Measurements from ENCODE around the gene PRTN3. TPM values are rescaled to one million over a fixed set of nuclear protein-coding genes. Genes with fewer than 3 reads are reported as not detected.

Gene PRTN3
- polyA plus RNA-seq, 1 experiment, result not detected

DNA sequence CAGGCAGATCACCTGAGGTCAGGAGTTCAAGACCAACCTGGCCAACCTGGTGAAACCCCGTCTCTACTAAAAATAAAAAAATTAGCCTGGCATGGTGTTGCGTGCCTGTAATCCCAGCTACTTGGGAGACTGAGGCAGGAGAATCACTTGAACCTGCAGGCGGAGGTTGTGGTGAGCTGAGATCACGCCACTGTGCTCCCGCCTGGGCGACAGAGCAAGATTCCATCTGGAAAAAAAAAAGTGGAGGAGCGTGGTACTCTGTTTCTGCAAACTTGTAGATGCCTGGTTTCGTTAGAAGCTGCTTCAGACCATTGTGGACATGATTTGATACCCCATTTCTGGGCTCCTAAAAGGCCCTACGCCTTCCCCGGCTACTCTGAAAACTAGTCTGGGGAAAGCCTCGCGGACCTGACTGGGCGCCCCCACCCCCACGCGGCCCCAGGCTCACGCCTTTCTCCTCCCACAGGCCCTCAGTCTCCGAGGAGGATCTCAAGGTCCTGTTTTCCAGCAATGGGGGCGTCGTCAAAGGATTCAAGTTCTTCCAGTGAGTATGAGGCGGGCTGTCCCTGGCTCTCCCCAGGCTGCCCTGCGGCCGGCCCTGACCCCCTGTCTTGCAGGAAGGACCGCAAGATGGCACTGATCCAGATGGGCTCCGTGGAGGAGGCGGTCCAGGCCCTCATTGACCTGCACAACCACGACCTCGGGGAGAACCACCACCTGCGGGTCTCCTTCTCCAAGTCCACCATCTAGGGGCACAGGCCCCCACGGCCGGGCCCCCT is 30.5 kb upstream of the PRTN3 start:
- no peaks in the 10 kb centered on the region for H3K27me3 ChIP-seq (ENCODE audit: control insufficient read depth, insufficient read depth, low read length)
- no peak overlapping the region for H3K27ac ChIP-seq (ENCODE audit: low read depth, low read length)
- POLR2A ChIA-PET, result no interaction called here
- CTCF ChIA-PET, result no interaction called here
- H3K9me3 ChIP-seq (ENCODE audit: control insufficient read depth, insufficient read depth, low read length), result peaks cover 28% of the 10 kb centered on the region; the same call in 1 of the 2 replicates
- H3K4me3 ChIP-seq (ENCODE audit: low read depth, low read length), result no peak overlapping the region
- DNase-seq (ENCODE audit: low read depth, low spot score), result no peak
- no peak for TF ChIP-seq CTCF (IDR thresholded peaks at IDR 0.05; ENCODE audit: low read depth, low read length)

GRCh38 chr19:810883-811489 is 29.8 kb upstream of the PRTN3 start:
- no peak overlapping the region for H3K27ac ChIP-seq (ENCODE audit: low read depth, low read length)
- ChIA-PET CTCF (no interaction called here), POLR2A (no interaction called here)
- DNase-seq (ENCODE audit: low read depth, low spot score), result no peak
- H3K9me3 ChIP-seq (ENCODE audit: control insufficient read depth, insufficient read depth, low read length), result peaks cover 34% of the 10 kb centered on the region; the same call in 1 of the 2 replicates
- TF ChIP-seq CTCF (IDR thresholded peaks at IDR 0.05; ENCODE audit: low read depth, low read length), result no peak
- no peak overlapping the region for H3K4me3 ChIP-seq (ENCODE audit: low read depth, low read length)
- H3K27me3 ChIP-seq (ENCODE audit: control insufficient read depth, insufficient read depth, low read length), result no peaks in the 10 kb centered on the region

DNA sequence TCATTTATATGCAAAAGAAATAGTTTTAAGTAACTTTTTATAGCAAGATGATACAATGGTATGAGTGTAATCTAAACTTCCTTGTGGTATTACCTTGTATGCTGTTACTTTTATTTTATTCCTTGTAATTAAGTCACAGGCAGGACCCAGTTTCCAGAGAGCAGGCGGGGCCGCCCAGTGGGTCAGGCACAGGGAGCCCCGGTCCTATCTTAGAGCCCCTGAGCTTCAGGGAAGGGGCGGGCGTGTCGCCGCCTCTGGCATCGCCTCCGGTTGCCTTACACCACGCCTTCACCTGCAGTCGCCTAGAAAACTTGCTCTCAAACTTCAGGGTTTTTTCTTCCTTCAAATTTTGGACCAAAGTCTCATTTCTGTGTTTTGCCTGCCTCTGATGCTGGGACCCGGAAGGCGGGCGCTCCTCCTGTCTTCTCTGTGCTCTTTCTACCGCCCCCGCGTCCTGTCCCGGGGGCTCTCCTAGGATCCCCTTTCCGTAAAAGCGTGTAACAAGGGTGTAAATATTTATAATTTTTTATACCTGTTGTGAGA is 29.2 kb upstream of the PRTN3 start:
- CTCF ChIA-PET, result no interaction called here
- POLR2A ChIA-PET, result no interaction called here
- DNase-seq (ENCODE audit: low read depth, low spot score), result no peak
- Histone ChIP-seq H3K9me3 (ENCODE audit: control insufficient read depth, insufficient read depth, low read length) (peaks cover 34% of the 10 kb centered on the region; the same call in 1 of the 2 replicates), H3K27me3 (ENCODE audit: control insufficient read depth, insufficient read depth, low read length) (no peaks in the 10 kb centered on the region), H3K4me3 (ENCODE audit: low read depth, low read length) (no peak overlapping the region), H3K27ac (ENCODE audit: low read depth, low read length) (no peak overlapping the region)
- TF ChIP-seq CTCF (IDR thresholded peaks at IDR 0.05; ENCODE audit: low read depth, low read length), result no peak

GRCh38 chr19:812049-812746 is 28.6 kb upstream of the PRTN3 start:
- DNase-seq (ENCODE audit: low read depth, low spot score), result no peak
- Histone ChIP-seq H3K9me3 (ENCODE audit: control insufficient read depth, insufficient read depth, low read length) (peaks cover 34% of the 10 kb centered on the region; the same call in 1 of the 2 replicates), H3K27me3 (ENCODE audit: control insufficient read depth, insufficient read depth, low read length) (no peaks in the 10 kb centered on the region), H3K4me3 (ENCODE audit: low read depth, low read length) (no peak overlapping the region), H3K27ac (ENCODE audit: low read depth, low read length) (no peak overlapping the region)
- ChIA-PET POLR2A (no interaction called here), CTCF (no interaction called here)
- no peak for TF ChIP-seq CTCF (IDR thresholded peaks at IDR 0.05; ENCODE audit: low read depth, low read length)

Data from AG04450 (cell line).